ENCODE data around the gene ADH6.
"Not testable (repeated sequence)": the region's sequence is repeated elsewhere in the genome, so short reads cannot be mapped to it uniquely, and the experiment has no call there.

Gene ADH6

GRCh38 chr4:99190336-99190735, 28.7 kb downstream of the ADH6 start:
- no peak for DNase-seq (ENCODE audit: low spot score)

- DNase-seq (ENCODE audit: low spot score) = not testable (repeated sequence)
Observed at GRCh38 chr4:99189900-99190299, 29.1 kb downstream of the ADH6 start.

GRCh38 chr4:99186029-99186428, 33.0 kb downstream of the ADH6 start:
- DNase-seq (ENCODE audit: low spot score) = no peak

GRCh38 chr4:99185581-99185980, 33.5 kb downstream of the ADH6 start:
- DNase-seq (ENCODE audit: low spot score) = no peak

GRCh38 chr4:99180382-99181070, 38.5 kb downstream of the ADH6 start:
- DNase-seq (ENCODE audit: low spot score) = peak; percentile 73

GRCh38 chr4:99179626-99180025, 39.4 kb downstream of the ADH6 start:
- DNase-seq (ENCODE audit: low spot score) = no peak

GRCh38 chr4:99179178-99179577, 39.9 kb downstream of the ADH6 start:
- DNase-seq (ENCODE audit: low spot score) = no peak

GRCh38 chr4:99166544-99166943, 52.5 kb downstream of the ADH6 start:
- no peak for DNase-seq (ENCODE audit: low spot score)

GRCh38 chr4:99165978-99166377, 53.1 kb downstream of the ADH6 start:
- DNase-seq (ENCODE audit: low spot score) = no peak

- DNase-seq (ENCODE audit: low spot score) = no peak
Observed at GRCh38 chr4:99161373-99162099, 57.5 kb downstream of the ADH6 start.

GRCh38 chr4:99159699-99160098, 59.3 kb downstream of the ADH6 start:
- DNase-seq (ENCODE audit: low spot score) = no peak

- no peak for DNase-seq (ENCODE audit: low spot score)
Observed at GRCh38 chr4:99157478-99157935, 61.5 kb downstream of the ADH6 start.

GRCh38 chr4:99156992-99157391, 62.1 kb downstream of the ADH6 start:
- no peak for DNase-seq (ENCODE audit: low spot score)

GRCh38 chr4:99154658-99155342, 64.2 kb downstream of the ADH6 start:
- DNase-seq (ENCODE audit: low spot score) = no peak

All from AG20443 (cell line).